H1 (cell line): Measurements from ENCODE around the gene SLC12A8. TPM values are rescaled to one million over a fixed set of nuclear protein-coding genes. Genes with fewer than 3 reads are reported as not detected.

Experiments used
- CTCF ChIA-PET: fragments of 300-600 bp; sonication (Branson Sonifier 250); formaldehyde crosslinking; loops from one replicate; lab custom pipeline; 2021; ENCODE audit not compliant: partially characterized antibody; lab: Charles Lee
- POLR2A ChIA-PET: fragments of 300-600 bp; sonication (Branson Sonifier 250); formaldehyde crosslinking; loops from one replicate; lab custom pipeline; 2021; ENCODE audit warnings: inconsistent platforms; ENCODE audit not compliant: partially characterized antibody; lab: Charles Lee
- DNase-seq, 2 experiments: peaks; one replicate each; pipeline versions ENCODE4 v3.0.0 to v3.0.0-alpha.2; 2010 to 2022; ENCODE audit warnings: low spot score in 2 of 2, low read depth in 1 of 2, mixed read lengths in 1 of 2
- FAIRE-seq: peaks from 2 replicates; lab custom pipeline; 2011; peaks lifted over from hg19 to GRCh38; lab: Jason Lieb, UNC
- H2AFZ ChIP-seq: 2 replicates; pipeline ENCODE4 v1.8.1; 2012; ENCODE audit warnings: low read length, inconsistent platforms
- H2AK5ac ChIP-seq: 2 replicates; pipeline ENCODE4 v1.6.1; 2013; ENCODE audit warnings: low read depth, low read length
- H2BK120ac ChIP-seq: replicated peaks from 2 replicates; pipeline ENCODE3; 2013; ENCODE audit warnings: low read depth, low read length, inconsistent platforms
- H2BK12ac ChIP-seq: 2 replicates; pipeline ENCODE4 v1.6.1; 2013; ENCODE audit warnings: low read depth, low read length
- H2BK15ac ChIP-seq: 2 replicates; pipeline ENCODE4 v1.6.1; 2013; ENCODE audit warnings: low read length
- H2BK20ac ChIP-seq: 2 replicates; pipeline ENCODE4 v1.6.1; 2013; ENCODE audit warnings: low read length
- H2BK5ac ChIP-seq: 2 replicates; pipeline ENCODE4 v1.6.1; 2013; ENCODE audit warnings: low read depth, low read length
- H3K14ac ChIP-seq: 2 replicates; pipeline ENCODE4 v1.6.1; 2013; ENCODE audit warnings: inconsistent platforms; ENCODE audit not compliant: insufficient read length
- H3K18ac ChIP-seq: 2 replicates; pipeline ENCODE4 v1.6.1; 2013; ENCODE audit warnings: low read length; ENCODE audit errors: extremely low read depth
- H3K23ac ChIP-seq: 2 replicates; pipeline ENCODE4 v1.6.1; 2013; ENCODE audit warnings: inconsistent platforms; ENCODE audit not compliant: insufficient read length
- H3K23me2 ChIP-seq: 2 replicates; pipeline ENCODE4 v1.6.1; 2013; ENCODE audit warnings: low read depth, low read length
- H3K27ac ChIP-seq: 2 replicates; pipeline ENCODE4 v1.6.1; 2011; ENCODE audit warnings: low read depth, low read length, inconsistent platforms
- H3K27me3 ChIP-seq, 4 experiments: replicated peaks in 1 of 4; 1 replicate in 1 of 4; 2 replicates in 3 of 4; pipeline versions ENCODE4 v1.6.1 to v1.8.1; 2011 to 2013; ENCODE audit warnings: low read length in 3 of 4, mild to moderate bottlenecking in 3 of 4, inconsistent platforms in 2 of 4, mixed read lengths in 2 of 4, moderate library complexity in 1 of 4; ENCODE audit not compliant: control insufficient read depth in 3 of 4, insufficient read depth in 3 of 4; ENCODE audit errors: extremely low read depth in 1 of 4
- H3K36me3 ChIP-seq, 4 experiments: 2 replicates each; pipeline versions ENCODE4 v1.6.1 to v1.8.1; 2011 to 2013; ENCODE audit warnings: mild to moderate bottlenecking in 4 of 4, low read length in 3 of 4, moderate library complexity in 2 of 4, control low read depth in 1 of 4, inconsistent platforms in 1 of 4; ENCODE audit not compliant: insufficient read depth in 4 of 4, control insufficient read depth in 2 of 4
- H3K4ac ChIP-seq: replicated peaks from 2 replicates; pipeline ENCODE3; 2013; ENCODE audit warnings: low read length, low read depth, mixed read lengths, inconsistent platforms; ENCODE audit not compliant: insufficient read length
- H3K4me1 ChIP-seq, 4 experiments: replicated peaks in 1 of 4; 1 replicate in 1 of 4; 2 replicates in 3 of 4; pipeline versions ENCODE4 v1.6.1 to v1.8.1; 2011 to 2013; ENCODE audit warnings: low read length in 3 of 4, inconsistent platforms in 2 of 4, mixed read lengths in 1 of 4; ENCODE audit not compliant: insufficient read depth in 4 of 4, control insufficient read depth in 3 of 4
- H3K4me2 ChIP-seq, 2 experiments: 2 replicates each; pipeline versions ENCODE4 v1.6.1 to v1.8.1; 2011 to 2013; ENCODE audit warnings: low read depth in 2 of 2, low read length in 2 of 2, control low read depth in 1 of 2, inconsistent platforms in 1 of 2, mild to moderate bottlenecking in 1 of 2; ENCODE audit not compliant: insufficient read depth in 1 of 2
- H3K4me3 ChIP-seq, 4 experiments: fragments of 200-600, 300-600 bp in 1 of 4; sonication (generic), shearing (Covaris generic), sonication (Bioruptor Twin) in 1 of 4; 2 replicates each; pipeline versions ENCODE4 v1.5.1 to v1.8.1; 2011 to 2016; ENCODE audit warnings: low read length in 4 of 4, low read depth in 3 of 4, control low read depth in 2 of 4, inconsistent platforms in 2 of 4, mild to moderate bottlenecking in 2 of 4, mixed read lengths in 1 of 4, moderate library complexity in 1 of 4; ENCODE audit not compliant: insufficient read depth in 2 of 4; ENCODE audit errors: extremely low read depth in 1 of 4
- H3K56ac ChIP-seq: replicated peaks from 2 replicates; pipeline ENCODE3; 2013; ENCODE audit warnings: low read depth, mild to moderate bottlenecking, mixed read lengths, low read length, inconsistent platforms; ENCODE audit not compliant: insufficient read length
- H3K79me1 ChIP-seq: 2 replicates; pipeline ENCODE4 v1.6.1; 2013; ENCODE audit warnings: low read depth, low read length, control low read depth
- H3K79me2 ChIP-seq, 2 experiments: 2 replicates each; pipeline versions ENCODE4 v1.6.1 to v1.8.1; 2012 to 2013; ENCODE audit warnings: low read length in 2 of 2, mild to moderate bottlenecking in 2 of 2, inconsistent platforms in 1 of 2; ENCODE audit not compliant: insufficient read depth in 2 of 2, control insufficient read depth in 1 of 2
- H3K9ac ChIP-seq, 4 experiments: replicated peaks in 1 of 4; 1 replicate in 1 of 4; 2 replicates in 3 of 4; pipeline versions ENCODE4 v1.6.1 to v1.8.1; 2011 to 2013; ENCODE audit warnings: low read depth in 3 of 4, low read length in 3 of 4, control low read depth in 2 of 4, mild to moderate bottlenecking in 2 of 4, moderate library complexity in 2 of 4, inconsistent platforms in 1 of 4; ENCODE audit errors: extremely low read depth in 1 of 4
- H3K9me3 ChIP-seq, 2 experiments: 2 replicates each; pipeline versions ENCODE4 v1.6.1 to v1.8.1; 2012 to 2013; ENCODE audit warnings: mild to moderate bottlenecking in 2 of 2, moderate library complexity in 2 of 2, control low read depth in 1 of 2, inconsistent platforms in 1 of 2, low read depth in 1 of 2, low read length in 1 of 2, mixed read lengths in 1 of 2; ENCODE audit not compliant: insufficient read depth in 2 of 2
- H4K20me1 ChIP-seq, 2 experiments: replicated peaks in 1 of 2; 2 replicates each; pipeline versions ENCODE3 to v1.8.1; 2011 to 2013; ENCODE audit warnings: inconsistent platforms in 2 of 2, low read length in 2 of 2, mild to moderate bottlenecking in 1 of 2; ENCODE audit not compliant: insufficient read depth in 2 of 2, control insufficient read depth in 1 of 2
- H4K5ac ChIP-seq: 2 replicates; pipeline ENCODE4 v1.6.1; 2013; ENCODE audit warnings: low read length, low read depth, mixed read lengths, inconsistent platforms; ENCODE audit not compliant: insufficient read length
- H4K8ac ChIP-seq: 2 replicates; pipeline ENCODE4 v1.8.0; 2013; ENCODE audit warnings: mild to moderate bottlenecking, moderate library complexity, low read length, inconsistent platforms; ENCODE audit not compliant: insufficient read depth; ENCODE audit errors: extremely low read depth
- H4K91ac ChIP-seq: replicated peaks from 2 replicates; pipeline ENCODE3; 2013; ENCODE audit warnings: low read length, mixed read lengths, inconsistent platforms; ENCODE audit not compliant: insufficient read length
- YY1 ChIP-seq: IDR thresholded peaks from 2 replicates; pipeline ENCODE4 v1.6.1; 2011; ENCODE audit warnings: low read depth, mild to moderate bottlenecking, low read length
- WGBS, 2 experiments: shearing (Covaris generic) in 1 of 2; methylation state at CpG; one replicate each; pipeline versions ENCODE4 v1.1.6 to v1.1.7; 2013 to 2015; ENCODE audit warnings: low lambda C conversion rate in 2 of 2, mixed read lengths in 2 of 2, inconsistent platforms in 1 of 2, low coverage in 1 of 2, missing lambda C conversion rate in 1 of 2; ENCODE audit not compliant: insufficient replicate concordance in 2 of 2, insufficient coverage in 1 of 2, insufficient read length in 1 of 2; ENCODE audit errors: extremely low coverage in 1 of 2, missing lambda C conversion rate in 1 of 2; 5-methylcytosine and 5-hydroxymethylcytosine counted together
- polyA plus RNA-seq, 7 experiments: library from polyadenylated mRNA; depleted of rRNA in 3 of 7; stranded (reverse) in 5 of 7; unstranded in 2 of 7; fragments of >200 nt in 5 of 7; fragments of 200-250 nt in 2 of 7; gene quantifications; 1 replicate in 5 of 7; 2 replicates in 1 of 7; 4 replicates in 1 of 7; pipeline versions ENCODE4 v1.2.1 to v1.2.3, GENCODE V29; 2011 to 2013; ENCODE audit warnings: missing spikeins in 2 of 7, mixed read lengths in 2 of 7
- total RNA-seq: library from RNA; stranded (reverse); fragmentation: NEBNext Ultra II Directional; extraction: Animal tissue kit (Norgen Biotek cat#: 25700); gene quantifications from 2 replicates; pipeline ENCODE4 v1.2.1, GENCODE V29; 2021

The SLC12A8 gene
- total and polyA plus RNA-seq, 2 of the 8 experiments (the other 6 are each of a cell fraction or from before 2014, with no cell fraction given): 13.7 to 14.4 TPM

- H3K79me1 ChIP-seq: no peaks in the 10 kb centered on the region
- POLR2A ChIA-PET: interaction anchor here (1.0 to 2.2 kb wide), 6 partner anchors 10 to 31 kb away, joined by 3 to 10 read pairs (median 4); no protein-coding TSS in a partner anchor
- no peak for DNase-seq
- no peak overlapping the region; the same call in 1 of the 2 replicates for H2BK15ac ChIP-seq
- H3K4me3 ChIP-seq: peak overlapping the region; percentile 23 to 60 (median 48); a peak in 7 of 8 replicates
- 0 out of 2 replicates have a peak overlapping the region, but pooled peaks have one; percentile 20 for H2AFZ ChIP-seq
- TF ChIP-seq YY1: no peak
- TF ChIP-seq, all 59 proteins: peak for 0
- peak overlapping the region; percentile 75 for H2BK12ac ChIP-seq
- no peak overlapping the region for H3K56ac ChIP-seq
- H3K23me2 ChIP-seq: peaks cover 6% of the 10 kb centered on the region
- H3K23ac ChIP-seq: no peak overlapping the region
- no peaks in the 10 kb centered on the region for H3K36me3 ChIP-seq
- H3K9me3 ChIP-seq: no peaks in the 10 kb centered on the region
- no peaks in the 10 kb centered on the region for H4K20me1 ChIP-seq
- peak overlapping the region; percentile 26; the same call in 1 of the 2 replicates for H3K27ac ChIP-seq
- H3K27me3 ChIP-seq: no peaks in the 10 kb centered on the region
- H2BK20ac ChIP-seq: peak overlapping the region; percentile 83
- H4K8ac ChIP-seq: no peak overlapping the region
- H2BK120ac ChIP-seq: no peak overlapping the region
- no peak overlapping the region for H2AK5ac ChIP-seq
- no peaks in the 10 kb centered on the region for H3K79me2 ChIP-seq
- H3K4me1 ChIP-seq: peaks cover 12 to 32% (median 16%) of the 10 kb centered on the region in 4 experiments
- H3K9ac ChIP-seq: peak overlapping the region in 2 of 4 experiments; percentile 33 to 34; a peak in 2 of 7 replicates
- H3K4me2 ChIP-seq: peak overlapping the region; percentile 88 to 91
- H4K91ac ChIP-seq: peak overlapping the region; percentile 88
- H3K18ac ChIP-seq: peak overlapping the region; percentile 91
- no peak for FAIRE-seq
- 20% methylated on average over 10 of the region's 11 CpGs; no CpG with 5 or more reads in 1 of the 2 experiments for WGBS, 2 experiments
- H3K14ac ChIP-seq: no peak overlapping the region
- peak overlapping the region; percentile 61 for H3K4ac ChIP-seq
- peak overlapping the region; percentile 87; the same call in 1 of the 2 replicates for H2BK5ac ChIP-seq
- H4K5ac ChIP-seq: peak overlapping the region; percentile 53
- CTCF ChIA-PET: interaction anchor here (1.0 to 1.8 kb wide), 4 partner anchors 24 to 125 kb away, joined by 3 to 5 read pairs (median 4); no protein-coding TSS in a partner anchor
These were observed 92.7 kb downstream of the SLC12A8 start for GRCh38 chr3:125119752-125120378.
